Bone marrow (tissue), 2 donors: Measurements from ENCODE around the gene RNASET2.
A peak's percentile ranks its signal among the peaks of the same experiment; 100 is the strongest.
"Not testable (repeated sequence)": the region's sequence is repeated elsewhere in the genome, so short reads cannot be mapped to it uniquely, and the experiment has no call there.

ENCODE experiments used
- DNase-seq, 2 donors: peaks; one replicate each; lab custom pipeline; 2025; lab: John Stamatoyannopoulos, UW

The RNASET2 gene

DNA sequence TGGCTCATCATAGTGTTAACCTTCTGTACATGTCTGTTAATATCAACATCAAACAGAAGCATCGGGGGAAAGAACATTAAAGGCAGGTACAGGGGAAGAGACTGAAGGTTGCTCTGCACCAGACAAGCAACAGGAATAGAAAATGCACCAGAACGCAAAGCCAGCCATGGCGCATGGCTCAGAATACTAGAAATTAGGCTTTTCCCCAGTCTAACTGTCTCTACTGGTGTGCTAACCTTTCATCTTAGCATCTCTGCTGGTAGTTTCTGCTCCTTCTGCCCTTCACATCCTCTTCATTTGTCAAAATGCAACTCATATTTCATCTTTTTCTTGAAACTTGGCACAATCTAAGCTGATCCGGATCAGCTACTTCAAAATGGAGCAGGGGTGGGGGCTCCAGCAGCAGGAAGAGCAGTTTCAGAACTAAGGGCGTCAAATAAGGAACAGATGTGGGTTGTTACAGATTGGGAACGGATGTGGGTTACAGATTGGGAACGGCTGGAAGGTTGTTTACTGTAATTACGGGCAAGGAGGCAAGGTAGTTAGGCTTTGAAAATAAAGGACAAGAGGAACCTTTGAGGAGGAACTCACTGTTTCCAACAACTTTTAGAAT is 13.1 kb upstream of the RNASET2 start:
- no peak for DNase-seq

DNA sequence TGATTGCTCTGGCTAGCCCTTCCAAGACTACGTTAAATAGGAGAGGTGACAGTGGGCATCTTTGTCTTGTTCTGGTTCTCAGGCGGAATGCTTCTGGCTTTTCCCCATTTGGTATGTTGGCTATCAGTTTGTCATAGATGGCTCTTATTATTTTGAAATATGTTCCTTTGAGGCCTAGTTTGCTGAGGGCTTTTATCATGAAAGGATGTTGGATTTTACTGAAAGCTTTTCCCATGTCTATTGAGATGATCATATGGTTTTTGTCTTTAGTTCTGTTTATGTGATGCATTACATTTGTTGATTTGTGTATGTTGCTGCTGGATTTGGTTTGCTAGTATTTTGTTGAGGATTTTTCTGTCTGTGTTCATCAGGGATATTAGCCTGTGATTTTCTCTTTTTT is 9.9 kb upstream of the RNASET2 start:
- DNase-seq = no peak

GRCh38 chr6:166960609-166960978 is 4.2 kb upstream of the RNASET2 start:
- no peak for DNase-seq

DNA sequence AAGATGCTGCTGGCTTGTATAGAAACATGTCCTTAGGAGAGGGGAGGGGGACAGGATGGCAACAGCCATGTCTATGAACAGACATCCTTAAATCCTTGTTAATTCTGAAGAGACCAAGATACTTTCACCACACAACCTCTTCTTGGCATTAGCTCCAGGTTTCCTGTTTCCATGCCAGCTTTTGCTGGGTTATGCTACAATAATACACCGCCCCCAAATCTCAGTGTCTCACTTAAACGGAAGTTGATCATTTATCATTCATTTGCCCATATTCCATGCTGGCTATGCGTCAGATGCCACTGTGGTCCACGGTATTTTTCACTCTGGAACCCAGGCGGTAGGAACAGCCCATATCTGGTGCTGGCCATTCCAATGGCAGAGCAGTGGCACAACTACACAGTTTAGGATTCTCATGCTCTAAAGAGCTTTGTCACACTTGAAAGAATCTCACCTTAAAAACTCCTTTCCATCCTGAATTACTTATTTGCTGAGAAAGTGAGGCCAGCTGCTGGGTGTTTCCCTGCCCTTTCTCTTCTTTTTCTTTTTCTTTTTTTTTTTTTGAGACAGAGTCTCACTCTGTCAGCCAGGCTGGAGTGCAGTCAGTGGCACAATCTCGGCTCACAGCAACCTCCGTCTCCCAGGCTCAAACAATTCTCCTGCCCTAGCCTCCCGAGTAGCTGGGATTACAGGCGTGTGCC is 3.7 kb upstream of the RNASET2 start:
- no peak for DNase-seq

- peak; percentile 9 to 85 for DNase-seq
Observed at GRCh38 chr6:166958926-166959861, 2.8 kb upstream of the RNASET2 start.

DNA sequence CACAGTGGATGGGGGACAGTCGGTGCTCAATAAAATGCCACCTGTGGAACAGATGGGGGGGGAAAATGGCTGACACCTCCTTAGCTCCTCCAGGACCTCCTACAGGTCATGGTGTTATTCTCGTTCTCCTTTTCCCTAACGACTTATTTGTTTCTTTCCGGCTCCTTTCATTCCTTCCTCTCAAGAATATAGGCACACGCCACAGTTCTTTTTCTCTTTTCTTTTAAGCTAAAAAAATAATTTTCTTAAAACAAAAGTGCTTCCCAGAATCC is 1.4 kb upstream of the RNASET2 start:
- no peak for DNase-seq

GRCh38 chr6:166957087-166957804 is 896 bp upstream of the RNASET2 start:
- DNase-seq = peak in 1 of 2 donors; percentile 29

- no peak for DNase-seq
Observed at GRCh38 chr6:166955865-166956443, 396 bp downstream of the RNASET2 start.

- peak; percentile 27 to 84 for DNase-seq
Observed at GRCh38 chr6:166955121-166955864, 1.1 kb downstream of the RNASET2 start.

DNA sequence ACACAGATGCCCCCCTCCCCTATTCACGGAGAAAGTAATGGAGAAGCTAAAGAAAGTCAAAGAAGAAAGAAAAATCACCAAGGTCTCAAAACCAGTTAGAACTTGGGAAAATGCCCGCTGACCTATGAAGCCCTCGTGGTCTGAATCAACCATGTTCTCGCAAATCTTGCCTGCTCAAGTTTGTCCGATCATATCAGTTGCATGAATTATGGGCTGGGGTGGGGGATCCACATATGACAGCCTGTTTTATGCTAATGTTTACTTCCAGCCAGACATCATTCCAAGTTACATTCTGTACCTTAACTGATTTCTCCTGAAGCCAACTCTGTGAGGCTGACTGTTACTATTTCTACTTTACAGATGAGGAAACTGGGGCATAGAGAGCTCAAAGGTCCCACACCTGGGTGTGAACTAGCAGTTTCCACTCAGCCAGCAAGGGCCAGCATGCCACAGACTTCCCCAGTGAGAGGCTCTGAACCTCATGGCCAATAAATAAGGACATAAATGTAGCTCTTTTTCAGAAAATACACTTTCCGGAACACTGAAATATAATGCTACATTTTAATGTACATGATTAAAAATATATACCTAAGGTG is 2.1 kb downstream of the RNASET2 start:
- DNase-seq = no peak

DNA sequence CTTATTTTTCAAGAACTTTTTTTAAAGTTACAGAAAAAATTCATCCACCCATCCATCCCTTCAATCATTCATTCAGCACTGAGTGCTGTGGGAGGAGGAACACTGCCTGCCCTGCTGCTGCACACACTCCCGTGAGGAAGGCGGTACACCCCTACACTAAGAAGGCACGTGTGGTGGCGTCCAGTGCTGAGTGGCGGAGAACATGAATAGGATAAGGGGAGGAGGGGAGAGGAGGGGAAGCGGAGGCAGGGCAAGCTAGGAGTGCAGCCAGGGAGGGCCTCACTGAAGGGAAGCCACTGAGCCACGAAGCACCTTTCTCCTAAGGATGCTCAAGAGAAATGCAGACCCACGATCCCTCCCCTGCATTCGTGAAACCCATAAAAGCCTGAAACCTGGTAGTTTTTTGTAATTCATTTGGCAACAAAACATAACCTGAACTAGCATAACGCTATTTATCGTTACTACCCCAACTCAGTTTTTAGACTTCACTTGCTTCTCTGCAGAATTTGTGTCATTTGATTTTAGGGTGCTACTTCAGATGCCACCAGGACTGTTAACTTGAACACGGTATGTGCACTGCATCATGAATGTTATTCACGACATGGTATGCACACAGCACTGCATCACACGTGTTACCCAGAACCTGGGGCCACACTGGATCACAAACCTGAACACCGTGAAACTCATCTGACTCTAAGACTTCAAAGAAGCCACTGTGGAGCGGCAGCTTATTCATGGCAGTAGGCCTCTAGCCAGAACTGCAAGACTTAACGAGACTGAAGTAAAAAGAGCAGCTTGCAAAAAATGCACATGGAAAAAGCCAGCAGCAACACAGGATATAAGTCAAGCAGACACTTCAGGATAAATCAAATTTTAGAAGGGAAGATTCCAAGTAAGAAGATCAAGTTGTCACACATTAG is 3.5 kb downstream of the RNASET2 start:
- no peak for DNase-seq

- DNase-seq = no peak
Observed at GRCh38 chr6:166952121-166952520, 4.2 kb downstream of the RNASET2 start.

GRCh38 chr6:166951670-166952060 is 4.7 kb downstream of the RNASET2 start:
- no peak for DNase-seq

DNA sequence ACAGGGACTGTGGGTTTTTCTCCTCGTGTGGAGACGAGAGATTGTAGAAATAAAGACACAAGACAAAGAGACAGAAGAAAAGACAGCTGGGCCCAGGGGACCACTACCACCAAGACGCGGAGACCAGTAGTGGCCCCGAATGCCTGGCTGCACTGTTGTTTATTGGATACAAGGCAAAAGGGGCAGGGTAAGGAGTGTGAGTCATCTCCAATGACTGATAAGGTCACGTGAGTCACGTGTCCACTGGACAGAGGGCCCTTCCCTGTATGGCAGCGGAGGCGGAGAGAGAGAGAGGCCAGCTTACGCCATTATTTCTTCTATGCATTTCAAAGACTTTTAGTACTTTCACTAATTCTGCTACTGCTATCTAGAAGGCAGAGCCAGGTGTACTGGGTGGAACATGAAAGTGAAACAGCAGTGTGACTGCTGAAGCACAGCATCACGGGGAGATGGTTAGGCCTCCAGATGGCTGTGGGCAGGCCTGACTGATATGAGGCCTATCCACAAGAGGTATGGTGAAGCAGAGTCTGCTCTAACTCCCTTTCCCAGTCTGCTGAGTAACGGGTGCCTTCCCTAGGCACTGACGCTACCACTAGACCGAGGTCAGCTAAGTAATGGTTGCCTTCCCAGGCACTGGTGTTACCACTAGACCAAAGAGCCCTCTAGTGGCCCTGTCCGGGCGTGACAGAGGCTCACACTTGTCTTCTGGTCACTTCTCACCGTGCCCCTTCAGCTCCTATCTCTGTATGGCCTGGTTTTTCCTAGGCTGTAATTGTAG is 5.3 kb downstream of the RNASET2 start:
- DNase-seq = peak in 1 of 2 donors; percentile 13

DNA sequence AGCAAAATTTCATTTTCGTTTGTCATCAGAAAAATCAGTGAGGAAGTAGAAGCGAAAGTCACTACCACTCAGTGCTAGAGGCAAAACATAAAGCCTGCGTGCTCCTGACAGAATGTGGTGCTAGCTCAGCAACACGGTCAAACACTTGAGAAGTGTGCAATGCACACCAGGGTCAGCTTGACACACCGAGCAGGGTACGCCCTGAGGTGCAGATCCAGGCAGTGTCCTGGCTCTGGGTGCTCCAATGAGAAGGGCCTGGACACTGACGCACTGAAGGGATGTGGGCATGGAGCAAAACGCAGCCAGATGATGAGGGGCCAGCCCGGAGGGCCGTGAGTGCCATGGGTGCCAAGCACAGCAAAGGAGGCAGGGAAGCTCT is 5.9 kb downstream of the RNASET2 start:
- DNase-seq = no peak

GRCh38 chr6:166949528-166950442 is 6.6 kb downstream of the RNASET2 start:
- DNase-seq = no peak

DNA sequence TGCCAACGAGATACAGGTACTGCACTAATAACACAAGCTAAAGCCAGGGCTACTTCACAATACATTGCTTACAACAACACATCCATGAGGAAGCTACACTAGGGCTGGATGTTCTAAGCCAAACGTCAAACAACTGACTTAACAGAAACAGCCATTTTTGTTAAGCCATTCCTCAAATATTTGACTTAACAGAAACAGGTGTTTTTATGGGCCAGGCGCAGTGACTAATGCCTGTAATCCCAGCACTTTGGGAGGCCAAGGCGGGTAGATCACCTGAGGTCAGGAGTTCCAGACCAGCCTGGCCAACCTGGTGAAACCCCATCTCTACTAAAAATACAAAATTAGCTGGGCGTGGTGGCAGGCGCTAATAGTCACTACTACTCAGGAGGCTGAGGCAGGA is 7.6 kb downstream of the RNASET2 start:
- not testable (repeated sequence) for DNase-seq

- no peak for DNase-seq
Observed at GRCh38 chr6:166947251-166947650, 9.1 kb downstream of the RNASET2 start.
